Tibial artery (tissue), 4 donors: Measurements from ENCODE around the gene PKP1.

Experiments
- DNase-seq, 2 donors: peaks; one replicate each; pipeline ENCODE4 v3.0.0-alpha.2; 2019
- H3K27ac ChIP-seq, 2 donors: fragments of 200-600 bp; sonication (generic) in 1 of 2; 1 replicate in 1 of 2; 2 replicates in 1 of 2; pipeline ENCODE4 v1.5.1; 2018 to 2019; ENCODE audit warnings: mild to moderate bottlenecking in 1 of 2
- H3K27me3 ChIP-seq, 2 donors: fragments of 200-600 bp; sonication (generic) in 1 of 2; one replicate each; pipeline versions ENCODE4 v1.5.1 to v1.6.0; 2016 to 2019
- H3K36me3 ChIP-seq, 3 donors: fragments of 200-600 bp; sonication (generic) in 2 of 3; one replicate each; pipeline ENCODE4 v1.5.1; 2016 to 2019; ENCODE audit warnings: mild to moderate bottlenecking in 2 of 3
- H3K4me1 ChIP-seq, 4 donors: fragments of 200-600 bp; sonication (generic) in 2 of 4; 1 replicate in 3 of 4; 2 replicates in 1 of 4; pipeline ENCODE4 v1.5.1; 2016 to 2019
- H3K4me3 ChIP-seq, 2 donors: fragments of 200-600 bp; sonication (generic) in 1 of 2; 1 replicate in 1 of 2; 2 replicates in 1 of 2; pipeline ENCODE4 v1.5.1; 2018 to 2019; ENCODE audit warnings: mild to moderate bottlenecking in 2 of 2
- H3K9me3 ChIP-seq, 3 donors: fragments of 200-600 bp; sonication (generic) in 1 of 3; one replicate each; pipeline ENCODE4 v1.5.1; 2016 to 2019
- intact Hi-C: fragments of 100-400 bp; cut with DNase I; formaldehyde crosslinking; loops from one replicate; pipeline ENCODE4 v1.15.0; 2023; ENCODE audit warnings: low total_unique reads
- TF ChIP-seq, protein P1 (sequence below), 2 experiments: fragments of 200-600 bp in 1 of 2; fragments of 450-650 bp in 1 of 2; IDR thresholded peaks; one replicate each; pipeline ENCODE4 v1.5.1; 2017 to 2019; ENCODE audit warnings: antibody characterized with exemption in 2 of 2, mild to moderate bottlenecking in 1 of 2, moderate library complexity in 1 of 2

PKP1 gene

GRCh38 chr1:201288765-201289164, 5.5 kb downstream of the PKP1 start:
- intact Hi-C loops: no loop called here
- Histone ChIP-seq H3K9me3 (no peaks in the 10 kb centered on the region), H3K27ac (no peak overlapping the region), H3K4me3 (no peak overlapping the region), H3K36me3 (no peaks in the 10 kb centered on the region), H3K27me3 (peaks cover 0 to 32% of the 10 kb centered on the region in 2 donors), H3K4me1 (peaks cover 0 to 4% (median 1%) of the 10 kb centered on the region in 4 donors)
- DNase-seq: no peak
- TF ChIP-seq, protein P1, sequence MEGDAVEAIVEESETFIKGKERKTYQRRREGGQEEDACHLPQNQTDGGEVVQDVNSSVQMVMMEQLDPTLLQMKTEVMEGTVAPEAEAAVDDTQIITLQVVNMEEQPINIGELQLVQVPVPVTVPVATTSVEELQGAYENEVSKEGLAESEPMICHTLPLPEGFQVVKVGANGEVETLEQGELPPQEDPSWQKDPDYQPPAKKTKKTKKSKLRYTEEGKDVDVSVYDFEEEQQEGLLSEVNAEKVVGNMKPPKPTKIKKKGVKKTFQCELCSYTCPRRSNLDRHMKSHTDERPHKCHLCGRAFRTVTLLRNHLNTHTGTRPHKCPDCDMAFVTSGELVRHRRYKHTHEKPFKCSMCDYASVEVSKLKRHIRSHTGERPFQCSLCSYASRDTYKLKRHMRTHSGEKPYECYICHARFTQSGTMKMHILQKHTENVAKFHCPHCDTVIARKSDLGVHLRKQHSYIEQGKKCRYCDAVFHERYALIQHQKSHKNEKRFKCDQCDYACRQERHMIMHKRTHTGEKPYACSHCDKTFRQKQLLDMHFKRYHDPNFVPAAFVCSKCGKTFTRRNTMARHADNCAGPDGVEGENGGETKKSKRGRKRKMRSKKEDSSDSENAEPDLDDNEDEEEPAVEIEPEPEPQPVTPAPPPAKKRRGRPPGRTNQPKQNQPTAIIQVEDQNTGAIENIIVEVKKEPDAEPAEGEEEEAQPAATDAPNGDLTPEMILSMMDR (IDR thresholded peaks at IDR 0.05): no peak

GRCh38 chr1:201290551-201290950, 7.2 kb downstream of the PKP1 start:
- no peak overlapping the region for H3K4me3 ChIP-seq
- H3K27ac ChIP-seq: no peak overlapping the region
- peaks cover 0 to 21% of the 10 kb centered on the region in 2 donors for H3K27me3 ChIP-seq
- H3K9me3 ChIP-seq: no peaks in the 10 kb centered on the region
- H3K4me1 ChIP-seq: peaks cover 0 to 4% (median 0%) of the 10 kb centered on the region in 4 donors
- no peak for DNase-seq
- no peaks in the 10 kb centered on the region for H3K36me3 ChIP-seq
- intact Hi-C loops: no loop called here
- TF ChIP-seq, protein P1 (IDR thresholded peaks at IDR 0.05): no peak

DNA sequence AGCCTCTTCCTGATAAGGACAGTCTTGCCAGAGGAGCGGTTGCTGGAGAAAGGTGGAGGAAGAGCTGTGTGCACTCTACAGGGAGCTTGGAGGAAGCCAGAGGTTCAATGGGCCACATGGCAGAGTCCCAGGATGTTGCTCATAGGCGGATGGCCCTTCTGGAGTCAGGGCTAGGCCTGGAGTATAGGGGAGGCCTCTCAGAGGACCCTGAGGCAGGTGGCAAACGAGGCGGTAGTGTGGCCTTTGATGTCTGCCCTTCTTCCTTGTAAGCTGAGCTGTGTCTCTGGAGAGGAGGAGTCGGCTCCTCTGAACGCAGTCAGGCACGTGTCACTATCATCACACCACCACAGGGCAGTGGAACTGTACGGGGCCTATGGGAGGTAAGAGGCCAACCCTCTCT, 8.6 kb downstream of the PKP1 start:
- H3K9me3 ChIP-seq: no peaks in the 10 kb centered on the region
- no peak for DNase-seq
- no peak overlapping the region for H3K27ac ChIP-seq
- H3K27me3 ChIP-seq: peaks cover 0 to 18% of the 10 kb centered on the region in 2 donors
- intact Hi-C loops: no loop called here
- TF ChIP-seq, protein P1 (IDR thresholded peaks at IDR 0.05): no peak
- H3K4me3 ChIP-seq: no peak overlapping the region
- no peaks in the 10 kb centered on the region for H3K36me3 ChIP-seq
- peaks cover 0 to 4% (median 0%) of the 10 kb centered on the region in 4 donors for H3K4me1 ChIP-seq

- H3K4me1 ChIP-seq: peaks cover 0 to 9% (median 0%) of the 10 kb centered on the region in 4 donors
- TF ChIP-seq, protein P1 (IDR thresholded peaks at IDR 0.05): no peak
- H3K27me3 ChIP-seq: peaks cover 0 to 23% of the 10 kb centered on the region in 2 donors
- H3K4me3 ChIP-seq: no peak overlapping the region
- H3K36me3 ChIP-seq: no peaks in the 10 kb centered on the region
- intact Hi-C loops: no loop called here
- H3K9me3 ChIP-seq: no peaks in the 10 kb centered on the region
- no peak overlapping the region for H3K27ac ChIP-seq
- DNase-seq: no peak
These were observed 11.6 kb downstream of the PKP1 start for GRCh38 chr1:201294876-201295275.

DNA sequence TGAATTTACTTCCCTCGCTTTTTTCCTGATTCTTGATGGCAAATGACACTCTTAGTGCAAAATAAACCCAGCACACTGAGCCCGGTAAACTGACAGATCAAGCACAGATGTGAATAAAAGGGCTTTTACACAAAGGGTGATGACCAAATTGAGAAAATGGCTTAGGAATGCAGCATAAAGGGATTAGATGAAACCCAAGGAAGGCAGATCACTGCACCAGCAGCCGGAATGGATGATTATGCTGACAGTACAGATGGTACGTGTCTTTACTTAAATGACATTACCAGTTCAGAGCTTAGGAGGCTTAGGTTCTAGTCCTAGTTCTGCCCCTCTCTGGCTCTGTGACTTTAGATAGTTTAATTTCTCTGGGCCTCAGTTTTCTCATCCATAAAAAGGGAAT, 12.0 kb downstream of the PKP1 start:
- intact Hi-C loops: no loop called here
- Histone ChIP-seq H3K27me3 (peaks cover 0 to 23% of the 10 kb centered on the region in 2 donors), H3K4me3 (no peak overlapping the region), H3K9me3 (no peaks in the 10 kb centered on the region), H3K27ac (no peak overlapping the region), H3K36me3 (no peaks in the 10 kb centered on the region), H3K4me1 (peaks cover 0 to 14% (median 0%) of the 10 kb centered on the region in 4 donors)
- DNase-seq: no peak
- TF ChIP-seq, protein P1 (IDR thresholded peaks at IDR 0.05): no peak

DNA sequence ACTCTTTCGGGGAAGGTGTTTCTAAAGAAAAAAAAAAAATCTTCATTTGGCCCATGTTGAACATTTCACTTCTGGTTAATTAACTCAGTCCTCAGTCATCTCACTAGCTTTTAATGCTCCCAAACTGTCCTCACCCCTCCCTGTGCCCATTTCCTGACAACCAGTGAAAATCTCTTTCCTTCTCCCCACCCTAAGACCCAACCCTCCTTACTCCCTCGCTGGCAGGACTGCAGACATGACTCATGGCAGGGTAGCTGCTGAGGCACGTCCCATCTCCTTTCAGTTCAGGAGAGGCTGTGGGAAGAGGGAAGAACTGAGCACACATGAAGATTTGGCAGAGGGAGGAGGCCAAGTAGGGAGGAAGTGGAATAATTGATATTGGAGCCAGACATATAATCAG, 12.6 kb downstream of the PKP1 start:
- intact Hi-C loops: no loop called here
- DNase-seq: no peak
- TF ChIP-seq, protein P1 (IDR thresholded peaks at IDR 0.05): no peak
- Histone ChIP-seq H3K4me3 (no peak overlapping the region), H3K36me3 (no peaks in the 10 kb centered on the region), H3K9me3 (no peaks in the 10 kb centered on the region), H3K4me1 (peaks cover 0 to 17% (median 0%) of the 10 kb centered on the region in 4 donors), H3K27me3 (peaks cover 0 to 25% of the 10 kb centered on the region in 2 donors), H3K27ac (no peak overlapping the region)
